Memory B cell (primary cell): ENCODE data around the gene NMNAT2.
"Not testable (repeated sequence)": the region's sequence is repeated elsewhere in the genome, so short reads cannot be mapped to it uniquely, and the experiment has no call there.

ENCODE experiments used
- ATAC-seq: fragments of 150-1000 bp; cut with Tn5 transposase; 2 replicates; pipeline ENCODE4 v1.10.0; 2021; ENCODE audit warnings: low read depth, mild to moderate bottlenecking, moderate library complexity
- DNase-seq, 2 donors: peaks; one replicate each; pipeline ENCODE4 v3.0.0; 2022; ENCODE audit warnings: low spot score in 2 of 2
- H3K27ac Mint-ChIP-seq: one replicate; pipeline ENCODE4 v1.8.0; 2022; ENCODE audit warnings: mild to moderate bottlenecking, moderate library complexity, mixed read lengths
- H3K27me3 Mint-ChIP-seq: one replicate; pipeline ENCODE4 v1.8.0; 2022; ENCODE audit warnings: mixed read lengths
- H3K36me3 Mint-ChIP-seq: one replicate; pipeline ENCODE4 v1.8.0; 2022; ENCODE audit warnings: mild to moderate bottlenecking, mixed read lengths
- H3K4me1 Mint-ChIP-seq: one replicate; pipeline ENCODE4 v1.8.0; 2022; ENCODE audit warnings: mixed read lengths
- H3K4me3 Mint-ChIP-seq: one replicate; pipeline ENCODE4 v1.8.0; 2022; ENCODE audit warnings: mild to moderate bottlenecking, moderate library complexity, mixed read lengths
- H3K9me3 Mint-ChIP-seq: one replicate; pipeline ENCODE4 v1.8.0; 2022; ENCODE audit warnings: mixed read lengths

Gene NMNAT2

DNA sequence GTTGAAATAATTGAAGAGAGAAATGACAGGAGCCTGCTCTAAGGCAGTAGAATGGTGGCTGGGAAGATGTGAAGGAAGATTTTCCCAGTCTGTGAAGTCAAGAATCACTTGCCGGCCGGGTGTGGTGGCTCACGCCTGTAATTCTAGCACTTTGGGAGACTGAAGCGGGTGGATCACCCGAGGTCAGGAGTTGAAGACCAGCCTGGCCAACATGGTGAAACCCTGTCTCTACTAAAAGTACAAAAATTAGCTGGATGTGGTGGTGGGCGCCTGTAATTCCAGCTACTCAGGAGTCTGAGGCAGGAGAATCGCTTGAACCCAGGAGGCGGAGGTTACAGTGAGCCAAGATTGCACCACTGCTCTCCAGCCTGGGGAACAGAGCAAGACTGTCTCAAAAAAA, 177.3 kb downstream of the NMNAT2 start:
- not testable (repeated sequence) for H3K9me3 Mint-ChIP-seq, H3K27ac Mint-ChIP-seq, H3K4me1 Mint-ChIP-seq, H3K4me3 Mint-ChIP-seq, ATAC-seq, DNase-seq, H3K36me3 Mint-ChIP-seq
- peaks cover 11% of the 10 kb centered on the region for H3K27me3 Mint-ChIP-seq

DNA sequence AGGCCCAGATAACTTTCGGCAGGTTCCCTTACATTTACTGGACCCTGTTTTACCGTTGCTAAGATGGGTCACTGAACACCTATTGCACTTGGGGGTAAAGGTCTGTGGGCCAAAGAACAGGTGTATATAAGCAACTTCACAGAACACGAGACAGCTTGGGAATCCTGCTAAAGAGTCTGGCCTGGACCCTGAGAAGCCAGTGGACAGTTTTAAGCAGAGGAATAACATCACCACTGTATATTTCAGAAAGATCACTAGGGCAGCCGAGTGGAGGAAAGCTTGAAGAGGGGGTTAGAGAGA, 177.7 kb downstream of the NMNAT2 start:
- Mint-ChIP-seq H3K4me3 (no peak overlapping the region), H3K36me3 (peaks cover 2% of the 10 kb centered on the region), H3K9me3 (no peaks in the 10 kb centered on the region), H3K27me3 (peaks cover 11% of the 10 kb centered on the region), H3K4me1 (no peaks in the 10 kb centered on the region), H3K27ac (no peak overlapping the region)
- DNase-seq (no peak), ATAC-seq (no peak)

DNA sequence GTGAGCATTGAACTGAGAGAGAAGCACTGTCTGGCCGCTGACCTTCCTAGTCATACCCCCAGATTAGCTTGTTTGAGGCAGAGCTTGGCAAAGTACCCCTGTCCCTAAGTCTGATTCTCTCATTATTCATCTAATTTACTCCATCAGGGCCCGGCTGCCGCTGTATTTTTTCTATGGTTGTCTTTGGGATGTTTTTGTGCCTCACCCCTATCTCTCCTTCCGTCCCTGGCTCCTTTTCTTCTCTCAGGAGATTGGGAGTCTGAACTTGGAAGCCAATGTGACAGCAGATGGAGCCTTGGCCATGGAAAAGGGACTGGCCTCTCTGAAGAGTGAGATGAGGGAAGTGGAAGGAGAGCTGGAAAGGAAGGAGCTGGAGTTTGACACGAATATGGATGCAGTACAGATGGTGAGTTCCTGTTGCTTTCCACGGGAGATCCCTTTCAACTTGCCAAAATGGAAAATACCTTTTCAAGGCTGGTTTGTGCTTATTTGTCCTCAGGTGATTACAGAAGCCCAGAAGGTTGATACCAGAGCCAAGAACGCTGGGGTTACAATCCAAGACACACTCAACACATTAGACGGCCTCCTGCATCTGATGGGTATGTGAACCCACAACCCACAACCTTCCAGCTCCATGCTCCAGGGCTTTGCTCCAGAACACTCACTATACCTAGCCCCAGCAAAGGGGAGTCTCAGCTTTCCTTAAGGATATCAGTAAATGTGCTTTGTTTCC, 178.2 kb downstream of the NMNAT2 start:
- DNase-seq (no peak), ATAC-seq (no peak)
- Mint-ChIP-seq H3K9me3 (no peaks in the 10 kb centered on the region), H3K36me3 (peaks cover 2% of the 10 kb centered on the region), H3K27ac (no peak overlapping the region), H3K4me3 (no peak overlapping the region), H3K27me3 (peaks cover 11% of the 10 kb centered on the region), H3K4me1 (no peaks in the 10 kb centered on the region)

DNA sequence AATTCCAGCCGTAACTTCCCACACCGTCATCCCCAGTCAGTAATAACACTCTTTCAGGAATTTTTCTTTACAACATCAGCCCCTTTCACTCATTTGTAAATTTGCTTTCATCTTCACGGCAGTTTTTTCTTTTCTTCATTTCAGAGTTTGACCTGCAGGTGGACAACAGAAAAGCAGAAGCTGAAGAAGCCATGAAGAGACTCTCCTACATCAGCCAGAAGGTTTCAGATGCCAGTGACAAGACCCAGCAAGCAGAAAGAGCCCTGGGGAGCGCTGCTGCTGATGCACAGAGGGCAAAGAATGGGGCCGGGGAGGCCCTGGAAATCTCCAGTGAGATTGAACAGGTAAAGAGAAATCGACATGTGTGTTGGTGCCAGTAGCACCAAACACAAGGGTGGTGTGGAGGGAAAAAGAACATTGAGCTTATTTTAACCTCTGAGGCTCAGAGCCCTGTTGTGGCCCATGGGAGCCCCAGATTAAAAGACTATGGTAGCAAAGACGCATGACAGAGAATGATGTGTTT, 178.9 kb downstream of the NMNAT2 start:
- Mint-ChIP-seq H3K4me1 (no peaks in the 10 kb centered on the region), H3K27me3 (peaks cover 11% of the 10 kb centered on the region), H3K4me3 (no peak overlapping the region), H3K9me3 (no peaks in the 10 kb centered on the region), H3K27ac (no peak overlapping the region), H3K36me3 (peaks cover 2% of the 10 kb centered on the region)
- ATAC-seq = no peak
- no peak for DNase-seq

DNA sequence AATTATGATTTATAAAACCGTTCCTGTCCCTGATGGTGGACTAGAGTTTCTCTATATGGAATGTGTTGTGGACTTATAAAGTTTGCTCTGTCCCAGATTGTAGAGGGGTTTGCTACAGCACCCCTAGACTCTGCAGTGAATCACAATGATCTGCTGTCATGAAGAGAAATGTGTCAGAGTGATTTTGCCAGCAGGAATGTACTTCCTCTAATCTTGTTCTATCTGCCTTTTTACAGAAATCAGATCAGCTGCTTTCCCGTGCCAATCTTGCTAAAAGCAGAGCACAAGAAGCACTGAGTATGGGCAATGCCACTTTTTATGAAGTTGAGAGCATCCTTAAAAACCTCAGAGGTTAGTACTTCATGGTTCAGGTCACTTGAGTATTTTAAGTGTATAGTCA, 180.1 kb downstream of the NMNAT2 start:
- Mint-ChIP-seq H3K36me3 (peaks cover 2% of the 10 kb centered on the region), H3K4me1 (peaks cover 3% of the 10 kb centered on the region), H3K27ac (no peak overlapping the region), H3K9me3 (no peaks in the 10 kb centered on the region), H3K27me3 (peaks cover 9% of the 10 kb centered on the region), H3K4me3 (no peak overlapping the region)
- no peak for ATAC-seq
- DNase-seq = no peak

DNA sequence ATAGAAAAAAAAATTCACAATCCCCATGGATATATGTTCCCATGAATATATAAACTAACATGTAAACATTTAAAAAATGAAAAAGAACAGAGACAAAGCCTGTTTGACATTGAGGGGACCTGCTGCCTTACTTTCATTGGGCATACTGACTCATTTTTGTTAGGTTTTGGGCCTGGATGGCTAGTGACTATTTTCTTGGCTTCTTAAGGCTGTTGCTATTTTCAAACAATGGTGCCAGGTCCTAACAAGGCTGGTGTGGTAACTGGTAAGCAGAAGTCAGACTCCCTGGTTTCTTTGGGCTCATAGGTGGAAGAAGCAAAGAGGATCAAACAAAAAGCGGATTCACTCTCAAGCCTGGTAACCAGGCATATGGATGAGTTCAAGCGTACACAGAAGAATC, 181.1 kb downstream of the NMNAT2 start:
- H3K27ac Mint-ChIP-seq = no peak overlapping the region
- H3K27me3 Mint-ChIP-seq = peaks cover 6% of the 10 kb centered on the region
- no peaks in the 10 kb centered on the region for H3K9me3 Mint-ChIP-seq
- ATAC-seq (no peak), DNase-seq (no peak)
- H3K4me3 Mint-ChIP-seq = no peak overlapping the region
- peaks cover 4% of the 10 kb centered on the region for H3K4me1 Mint-ChIP-seq
- peaks cover 2% of the 10 kb centered on the region for H3K36me3 Mint-ChIP-seq

DNA sequence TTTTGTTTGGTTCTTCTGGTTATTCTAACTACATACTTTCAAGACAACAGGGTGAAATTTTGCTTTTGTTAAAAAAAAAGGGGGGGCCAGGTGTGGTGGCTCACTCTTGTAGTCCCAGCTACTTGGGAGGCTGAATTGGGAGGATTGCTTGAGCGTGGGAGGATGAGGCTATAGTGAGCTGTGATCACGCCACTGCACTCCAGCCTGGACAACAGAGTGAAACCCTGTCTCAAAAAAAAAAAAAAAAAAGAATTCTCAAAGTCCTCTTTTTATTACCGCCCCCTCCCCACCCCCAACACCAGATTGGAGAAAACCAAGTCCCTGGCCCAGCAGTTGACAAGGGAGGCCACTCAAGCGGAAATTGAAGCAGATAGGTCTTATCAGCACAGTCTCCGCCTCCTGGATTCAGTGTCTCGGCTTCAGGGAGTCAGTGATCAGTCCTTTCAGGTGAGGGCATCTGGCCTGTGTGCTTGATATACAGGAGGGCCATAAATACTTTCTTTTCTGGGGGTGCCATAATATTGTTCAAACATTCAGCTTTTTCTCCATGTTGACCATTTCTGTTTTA, 181.9 kb downstream of the NMNAT2 start:
- Mint-ChIP-seq H3K4me3 (no peak overlapping the region), H3K4me1 (peaks cover 4% of the 10 kb centered on the region), H3K36me3 (peaks cover 2% of the 10 kb centered on the region), H3K9me3 (no peaks in the 10 kb centered on the region), H3K27ac (no peak overlapping the region), H3K27me3 (peaks cover 6% of the 10 kb centered on the region)
- DNase-seq (no peak), ATAC-seq (no peak)

DNA sequence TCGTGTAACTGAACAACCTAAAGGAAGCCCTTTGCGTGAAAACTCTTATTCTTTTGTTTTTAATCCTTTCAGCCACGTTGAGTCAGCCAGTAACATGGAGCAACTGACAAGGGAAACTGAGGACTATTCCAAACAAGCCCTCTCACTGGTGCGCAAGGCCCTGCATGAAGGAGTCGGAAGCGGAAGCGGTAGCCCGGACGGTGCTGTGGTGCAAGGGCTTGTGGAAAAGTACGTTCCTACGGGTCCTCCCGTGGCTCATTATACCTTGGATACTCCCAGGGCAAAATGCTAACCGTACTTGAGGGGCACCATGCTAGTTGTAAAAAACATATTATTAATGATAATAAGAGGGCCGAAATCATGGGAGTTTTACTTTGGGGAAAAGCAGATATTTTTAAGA, 182.7 kb downstream of the NMNAT2 start:
- peaks cover under 1% of the 10 kb centered on the region for H3K36me3 Mint-ChIP-seq
- DNase-seq = no peak
- H3K27me3 Mint-ChIP-seq = peaks cover 4% of the 10 kb centered on the region
- ATAC-seq = no peak
- H3K9me3 Mint-ChIP-seq = no peaks in the 10 kb centered on the region
- peaks cover 4% of the 10 kb centered on the region for H3K4me1 Mint-ChIP-seq
- no peak overlapping the region for H3K4me3 Mint-ChIP-seq
- no peak overlapping the region for H3K27ac Mint-ChIP-seq

DNA sequence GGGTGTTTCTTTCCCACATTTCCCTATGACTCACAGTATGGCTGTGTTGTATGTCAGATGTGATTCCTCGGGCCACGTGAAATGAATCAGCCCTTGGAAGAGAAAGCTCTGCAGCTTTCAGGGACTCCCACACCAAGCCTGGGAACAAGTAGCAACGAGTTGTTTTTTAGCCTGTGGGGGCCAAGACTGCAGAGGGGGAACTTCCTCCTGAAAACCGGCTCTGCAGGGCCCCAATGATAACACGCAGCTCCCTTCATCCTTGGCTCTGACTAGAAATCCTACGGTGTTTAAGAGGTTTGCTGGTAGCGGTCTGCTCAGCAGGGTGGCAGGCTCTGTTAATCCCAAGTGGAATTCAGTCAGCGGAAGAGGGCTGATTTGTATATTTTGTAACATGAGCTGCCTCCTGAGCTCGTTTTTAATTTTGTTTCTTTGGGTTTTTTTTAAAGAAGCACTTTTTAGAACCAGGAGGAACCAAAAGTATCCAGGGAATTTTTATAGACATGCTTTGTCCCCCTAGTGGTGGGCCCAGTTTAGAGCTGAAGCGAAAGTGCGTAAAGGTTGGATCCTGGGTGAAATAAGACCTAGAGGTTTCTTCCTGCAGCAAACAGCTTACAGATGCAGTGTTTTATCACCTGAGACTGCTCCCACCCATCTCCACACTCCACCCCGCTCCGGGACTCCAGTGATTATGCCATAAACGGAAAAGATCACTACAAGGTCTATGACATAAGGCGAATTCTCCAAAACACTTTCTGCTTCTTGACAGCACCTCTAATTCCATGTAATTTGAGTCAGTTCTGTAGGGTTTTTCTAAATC, 183.3 kb downstream of the NMNAT2 start:
- ATAC-seq (no peak), DNase-seq (no peak)
- Mint-ChIP-seq H3K4me1 (peaks cover 4% of the 10 kb centered on the region), H3K27me3 (peaks cover 3% of the 10 kb centered on the region), H3K36me3 (no peaks in the 10 kb centered on the region), H3K27ac (no peak overlapping the region), H3K4me3 (no peak overlapping the region), H3K9me3 (no peaks in the 10 kb centered on the region)

DNA sequence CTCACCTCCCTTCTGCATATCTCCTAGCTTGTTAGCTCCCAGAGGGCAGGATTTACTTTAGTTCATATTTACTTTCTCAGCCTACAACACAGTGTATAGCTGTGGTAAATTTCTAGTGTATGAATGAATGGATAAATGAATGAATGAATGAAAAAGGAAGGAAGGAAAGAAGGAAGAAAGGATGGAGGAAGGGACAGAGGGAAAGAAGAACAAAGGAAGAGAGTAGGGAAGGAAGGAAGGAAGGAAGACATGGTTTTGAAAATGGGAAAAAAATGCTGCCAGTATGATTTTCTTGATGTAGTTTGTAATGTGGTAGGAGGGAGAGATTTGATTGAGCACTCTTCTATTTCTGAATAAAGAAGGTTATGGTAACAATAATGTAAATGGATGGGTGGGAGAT, 185.1 kb downstream of the NMNAT2 start:
- ATAC-seq (no peak), DNase-seq (no peak)

DNA sequence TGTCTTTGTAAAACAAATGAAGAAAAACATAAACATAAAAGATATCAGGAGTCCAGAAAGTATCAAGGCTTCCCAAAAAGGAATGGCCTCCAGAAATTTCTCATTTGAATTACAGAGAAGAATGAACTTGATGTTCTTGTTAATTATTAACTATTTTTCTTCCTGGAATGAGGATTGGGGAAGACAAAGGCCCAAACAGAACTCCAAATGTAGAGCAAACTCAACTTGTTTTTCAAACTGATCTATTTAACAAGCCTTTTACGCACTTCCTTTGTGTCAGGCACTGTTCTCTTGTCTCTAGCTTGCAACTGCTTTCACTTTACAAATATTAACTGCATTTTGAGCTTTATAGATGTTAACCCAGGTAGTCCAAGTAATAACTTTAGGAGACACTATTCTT, 186.6 kb downstream of the NMNAT2 start:
- ATAC-seq (no peak), DNase-seq (no peak)
- no peaks in the 10 kb centered on the region for H3K9me3 Mint-ChIP-seq
- H3K27me3 Mint-ChIP-seq = peaks cover 9% of the 10 kb centered on the region
- H3K4me1 Mint-ChIP-seq = peaks cover 10% of the 10 kb centered on the region
- no peak overlapping the region for H3K4me3 Mint-ChIP-seq
- H3K36me3 Mint-ChIP-seq = no peaks in the 10 kb centered on the region
- no peak overlapping the region for H3K27ac Mint-ChIP-seq

More for the DNA sequence above, 185.1 kb downstream of the NMNAT2 start:
- Mint-ChIP-seq H3K27ac (no peak overlapping the region), H3K9me3 (no peaks in the 10 kb centered on the region), H3K27me3 (peaks cover 3% of the 10 kb centered on the region), H3K4me1 (peaks cover 4% of the 10 kb centered on the region), H3K4me3 (no peak overlapping the region), H3K36me3 (no peaks in the 10 kb centered on the region)

DNA sequence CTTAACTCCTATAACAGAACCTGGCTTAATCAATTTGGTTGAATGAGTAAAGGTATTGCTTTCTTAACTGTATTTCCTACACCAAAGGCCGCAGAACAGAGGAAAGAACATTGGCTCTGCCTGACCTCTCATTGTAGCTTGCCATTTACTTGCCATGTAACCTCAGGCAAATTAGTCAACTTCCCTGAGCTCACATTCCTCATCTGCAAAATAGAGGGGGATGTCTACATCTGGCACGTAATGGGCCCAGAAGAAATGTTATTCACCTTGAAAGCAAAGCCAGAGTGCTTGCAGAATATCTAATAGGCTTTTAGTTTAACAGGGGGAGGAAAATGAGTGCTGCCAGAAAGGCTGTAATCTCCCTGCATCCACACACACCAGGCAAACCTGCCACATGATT, 187.8 kb downstream of the NMNAT2 start:
- peaks cover 8% of the 10 kb centered on the region for H3K27me3 Mint-ChIP-seq
- no peak overlapping the region for H3K4me3 Mint-ChIP-seq
- no peak for DNase-seq
- no peak for ATAC-seq
- no peaks in the 10 kb centered on the region for H3K9me3 Mint-ChIP-seq
- no peaks in the 10 kb centered on the region for H3K36me3 Mint-ChIP-seq
- H3K27ac Mint-ChIP-seq = no peak overlapping the region
- peaks cover 10% of the 10 kb centered on the region for H3K4me1 Mint-ChIP-seq

DNA sequence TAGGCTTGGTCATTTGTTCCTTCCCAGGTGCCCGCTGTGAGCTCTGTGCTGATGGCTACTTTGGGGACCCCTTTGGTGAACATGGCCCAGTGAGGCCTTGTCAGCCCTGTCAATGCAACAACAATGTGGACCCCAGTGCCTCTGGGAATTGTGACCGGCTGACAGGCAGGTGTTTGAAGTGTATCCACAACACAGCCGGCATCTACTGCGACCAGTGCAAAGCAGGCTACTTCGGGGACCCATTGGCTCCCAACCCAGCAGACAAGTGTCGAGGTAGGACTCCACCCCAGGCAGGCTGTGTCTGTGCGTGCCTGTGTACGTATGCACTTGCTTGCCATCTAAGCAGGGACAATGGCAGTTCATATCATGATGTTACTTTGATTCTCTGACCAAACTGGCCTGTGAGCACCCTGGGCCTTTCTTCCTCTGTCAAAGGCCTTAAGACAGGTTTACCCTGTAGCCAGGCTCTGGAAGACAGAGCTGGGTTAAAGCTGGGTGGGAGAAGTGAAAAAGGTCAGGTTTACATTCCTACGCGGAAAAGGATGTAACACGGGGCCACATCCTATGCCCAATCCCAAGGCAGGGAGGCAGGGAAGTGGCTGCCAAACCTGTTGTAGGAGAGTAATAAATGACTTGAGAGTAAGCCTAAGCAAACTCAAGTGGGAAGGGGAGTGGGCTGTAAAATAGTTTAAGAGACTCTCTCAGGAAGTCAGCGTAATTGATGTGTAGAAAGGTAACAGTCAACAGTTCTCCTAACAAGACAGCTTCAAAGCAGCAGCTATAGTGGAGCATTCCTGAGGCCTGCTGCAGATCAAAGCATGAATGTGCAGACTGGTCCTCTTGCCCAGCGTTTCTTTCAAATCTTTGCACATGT, 189.6 kb downstream of the NMNAT2 start:
- Mint-ChIP-seq H3K36me3 (no peaks in the 10 kb centered on the region), H3K9me3 (no peaks in the 10 kb centered on the region), H3K4me3 (no peak overlapping the region), H3K27ac (no peak overlapping the region), H3K4me1 (peaks cover 10% of the 10 kb centered on the region), H3K27me3 (peaks cover 6% of the 10 kb centered on the region)
- ATAC-seq (no peak), DNase-seq (no peak)
